ENCODE measurements around the gene LHX6.

DNA sequence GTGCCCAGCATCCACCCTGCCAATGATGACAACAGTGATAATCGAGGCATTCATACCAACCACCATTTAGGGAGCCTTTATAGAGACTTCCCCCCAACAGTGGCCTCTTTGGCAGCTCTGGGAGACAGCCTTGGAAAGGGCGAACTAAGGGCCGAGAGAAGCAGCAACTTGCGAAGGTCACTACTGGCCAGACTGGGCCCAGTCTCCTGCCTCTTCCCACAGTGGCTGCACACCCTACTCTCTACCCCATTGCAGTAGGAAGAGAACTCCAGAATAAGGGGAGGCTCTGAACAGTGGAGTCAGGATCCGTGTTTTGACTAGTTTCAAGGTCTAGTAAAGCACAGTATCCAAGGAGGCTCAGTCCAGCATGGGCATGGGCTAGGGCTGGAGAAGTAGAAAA is 5.3 kb downstream of the LHX6 start:
- TF ChIP-seq, protein P1, sequence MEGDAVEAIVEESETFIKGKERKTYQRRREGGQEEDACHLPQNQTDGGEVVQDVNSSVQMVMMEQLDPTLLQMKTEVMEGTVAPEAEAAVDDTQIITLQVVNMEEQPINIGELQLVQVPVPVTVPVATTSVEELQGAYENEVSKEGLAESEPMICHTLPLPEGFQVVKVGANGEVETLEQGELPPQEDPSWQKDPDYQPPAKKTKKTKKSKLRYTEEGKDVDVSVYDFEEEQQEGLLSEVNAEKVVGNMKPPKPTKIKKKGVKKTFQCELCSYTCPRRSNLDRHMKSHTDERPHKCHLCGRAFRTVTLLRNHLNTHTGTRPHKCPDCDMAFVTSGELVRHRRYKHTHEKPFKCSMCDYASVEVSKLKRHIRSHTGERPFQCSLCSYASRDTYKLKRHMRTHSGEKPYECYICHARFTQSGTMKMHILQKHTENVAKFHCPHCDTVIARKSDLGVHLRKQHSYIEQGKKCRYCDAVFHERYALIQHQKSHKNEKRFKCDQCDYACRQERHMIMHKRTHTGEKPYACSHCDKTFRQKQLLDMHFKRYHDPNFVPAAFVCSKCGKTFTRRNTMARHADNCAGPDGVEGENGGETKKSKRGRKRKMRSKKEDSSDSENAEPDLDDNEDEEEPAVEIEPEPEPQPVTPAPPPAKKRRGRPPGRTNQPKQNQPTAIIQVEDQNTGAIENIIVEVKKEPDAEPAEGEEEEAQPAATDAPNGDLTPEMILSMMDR (IDR thresholded peaks at IDR 0.05), result no peak
- no peak for TF ChIP-seq POLR2A (IDR thresholded peaks at IDR 0.05)
